BJ (cell line): ENCODE measurements around the gene ATRN. TPM values are rescaled to one million over a fixed set of nuclear protein-coding genes. Genes with fewer than 3 reads are reported as not detected.

Source experiments
- CTCF ChIA-PET: fragments of 350-600 bp; formaldehyde crosslinking; extraction: SDS; loops from one replicate; lab custom pipeline; 2021; ENCODE audit warnings: antibody characterized with exemption, inconsistent platforms; lab: Yijun Ruan, JAX
- POLR2A ChIA-PET: fragments of 300-600 bp; sonication (Branson Sonifier 250); formaldehyde crosslinking; extraction: SDS; loops from one replicate; lab custom pipeline; 2021; ENCODE audit warnings: antibody characterized with exemption; lab: Charles Lee
- DNase-seq: peaks from one replicate; pipeline ENCODE4 v3.0.0-alpha.2; 2011; ENCODE audit warnings: low read depth
- H3K27me3 ChIP-seq: 2 replicates; pipeline ENCODE4 v1.6.0; 2011; ENCODE audit warnings: low read length; ENCODE audit not compliant: control insufficient read depth, insufficient read depth
- H3K36me3 ChIP-seq: 2 replicates; pipeline ENCODE4 v1.5.1; 2011; ENCODE audit warnings: low read length; ENCODE audit not compliant: control insufficient read depth, insufficient read depth
- H3K4me3 ChIP-seq: 2 replicates; pipeline ENCODE4 v1.5.1; 2011; ENCODE audit warnings: low read depth, mild to moderate bottlenecking, control low read depth, low read length
- CTCF ChIP-seq: IDR thresholded peaks from 2 replicates; pipeline ENCODE4 v1.5.1; 2011; ENCODE audit warnings: low read depth, mild to moderate bottlenecking, control low read depth, inconsistent platforms, low read length, moderate library complexity; ENCODE audit not compliant: insufficient read depth
- polyA plus RNA-seq: library from polyadenylated mRNA; depleted of rRNA; stranded (reverse); fragments of >200 nt; gene quantifications from 2 replicates; pipeline ENCODE4 v1.2.3, GENCODE V29; 2011

The ATRN gene
- polyA plus RNA-seq, 1 experiment: 55.7 TPM

GRCh38 chr20:3446779-3447178, 24.0 kb upstream of the ATRN start:
- no peak for DNase-seq
- no peak for TF ChIP-seq CTCF
- H3K4me3 ChIP-seq: no peak overlapping the region
- no peaks in the 10 kb centered on the region for H3K36me3 ChIP-seq
- ChIA-PET POLR2A (no interaction called here), CTCF (interaction anchor here (0.5 kb wide), 1 partner anchor 21 kb away, joined by 3 read pairs; no protein-coding TSS in a partner anchor)
- peaks cover 2% of the 10 kb centered on the region for H3K27me3 ChIP-seq

DNA sequence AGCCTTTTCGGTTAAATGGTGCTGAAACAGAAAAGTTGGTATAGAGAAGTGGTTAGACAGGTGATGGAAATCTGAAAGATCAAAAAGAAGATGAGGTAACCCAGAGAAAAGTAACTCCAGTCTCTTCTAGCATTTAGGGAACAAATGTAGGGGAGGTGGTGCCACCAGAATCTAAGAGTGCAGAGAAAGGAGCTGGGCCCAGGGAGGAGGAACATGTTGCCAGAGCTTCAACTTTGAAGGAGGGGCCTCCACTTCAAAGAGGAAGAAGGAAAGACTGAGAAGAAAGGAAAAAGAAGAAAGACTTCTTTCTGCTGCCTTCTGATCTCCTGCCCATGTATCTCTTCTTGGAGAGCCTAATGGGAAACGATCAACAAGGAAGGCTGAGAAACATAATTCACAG, 23.5 kb upstream of the ATRN start:
- Histone ChIP-seq H3K36me3 (no peaks in the 10 kb centered on the region), H3K27me3 (peaks cover 2% of the 10 kb centered on the region), H3K4me3 (no peak overlapping the region)
- CTCF ChIA-PET: interaction anchor here (0.5 kb wide), 1 partner anchor 21 kb away, joined by 3 read pairs; no protein-coding TSS in a partner anchor
- no peak for DNase-seq
- TF ChIP-seq CTCF: no peak
- POLR2A ChIA-PET: no interaction called here

DNA sequence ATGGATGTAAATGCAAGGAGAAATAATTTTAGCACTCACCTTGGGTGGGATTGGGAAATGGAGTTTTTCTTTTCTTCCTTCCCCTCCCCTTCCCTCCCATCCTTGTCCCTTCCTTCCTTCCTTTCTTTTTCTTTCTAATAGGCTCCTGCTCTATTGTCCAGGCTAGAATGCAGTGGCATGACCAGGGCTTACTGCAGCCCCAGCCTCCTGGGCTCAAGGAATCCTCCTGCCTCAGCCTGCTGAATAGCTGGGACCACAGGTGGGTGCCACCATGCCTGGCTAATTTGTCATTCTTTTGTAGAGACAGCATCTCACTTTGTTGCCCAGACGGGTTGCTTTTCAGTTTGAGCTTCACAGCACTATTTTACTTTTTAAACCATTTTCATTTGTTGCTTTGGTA, 21.5 kb upstream of the ATRN start:
- DNase-seq: no peak
- Histone ChIP-seq H3K27me3 (peaks cover 7% of the 10 kb centered on the region), H3K4me3 (no peak overlapping the region), H3K36me3 (no peaks in the 10 kb centered on the region)
- no peak for TF ChIP-seq CTCF
- ChIA-PET POLR2A (no interaction called here), CTCF (interaction anchor here (1.2 kb wide), 1 partner anchor 12 kb away, joined by 5 read pairs; no protein-coding TSS in a partner anchor)

GRCh38 chr20:3452136-3452535, 18.7 kb upstream of the ATRN start:
- POLR2A ChIA-PET: no interaction called here
- DNase-seq: no peak
- H3K4me3 ChIP-seq: no peak overlapping the region
- CTCF ChIA-PET: interaction anchor here (0.6 to 0.9 kb wide), 2 partner anchors 9 to 397 kb away, joined by 3 read pairs; no protein-coding TSS in a partner anchor
- peaks cover 11% of the 10 kb centered on the region for H3K27me3 ChIP-seq
- no peak for TF ChIP-seq CTCF
- no peaks in the 10 kb centered on the region for H3K36me3 ChIP-seq

DNA sequence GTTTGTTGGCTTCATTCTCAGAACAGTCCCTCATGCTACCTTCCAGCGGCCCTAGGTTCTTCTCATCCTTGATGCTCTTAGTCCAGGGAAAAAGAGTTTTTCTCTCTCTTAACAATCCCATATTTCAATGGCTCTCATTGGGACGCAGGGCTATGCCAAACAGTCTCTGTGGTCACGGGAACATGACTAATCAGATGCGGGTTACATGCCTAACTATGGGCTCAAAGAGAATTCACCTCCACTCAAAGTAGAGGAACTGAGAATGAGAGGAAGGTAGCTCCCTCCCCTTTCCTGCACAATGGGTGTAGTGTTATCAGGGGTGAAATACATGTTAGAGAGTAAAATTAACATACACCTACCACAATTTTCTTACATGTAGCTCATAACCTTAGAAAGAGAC, 18.1 kb upstream of the ATRN start:
- Histone ChIP-seq H3K36me3 (no peaks in the 10 kb centered on the region), H3K4me3 (no peak overlapping the region), H3K27me3 (peaks cover 13% of the 10 kb centered on the region)
- no peak for DNase-seq
- CTCF ChIA-PET: interaction anchor here (0.6 to 0.9 kb wide), 2 partner anchors 10 to 397 kb away, joined by 3 read pairs; no protein-coding TSS in a partner anchor
- no peak for TF ChIP-seq CTCF
- POLR2A ChIA-PET: no interaction called here
